DND-41 (cell line): ENCODE measurements around the gene SLC25A43.

Experiments
- CTCF ChIP-seq: IDR thresholded peaks from 2 replicates; pipeline ENCODE4 v1.5.1; 2012; ENCODE audit warnings: borderline replicate concordance, low read length, moderate library complexity, mild to moderate bottlenecking; ENCODE audit not compliant: poor library complexity, severe bottlenecking; ENCODE audit errors: extremely low read depth
- EZH2 ChIP-seq: IDR thresholded peaks from 3 replicates; pipeline ENCODE4 v1.6.1; 2012; ENCODE audit warnings: borderline replicate concordance, low read depth, mild to moderate bottlenecking, moderate library complexity, low read length, inconsistent platforms; ENCODE audit not compliant: severe bottlenecking

DNA sequence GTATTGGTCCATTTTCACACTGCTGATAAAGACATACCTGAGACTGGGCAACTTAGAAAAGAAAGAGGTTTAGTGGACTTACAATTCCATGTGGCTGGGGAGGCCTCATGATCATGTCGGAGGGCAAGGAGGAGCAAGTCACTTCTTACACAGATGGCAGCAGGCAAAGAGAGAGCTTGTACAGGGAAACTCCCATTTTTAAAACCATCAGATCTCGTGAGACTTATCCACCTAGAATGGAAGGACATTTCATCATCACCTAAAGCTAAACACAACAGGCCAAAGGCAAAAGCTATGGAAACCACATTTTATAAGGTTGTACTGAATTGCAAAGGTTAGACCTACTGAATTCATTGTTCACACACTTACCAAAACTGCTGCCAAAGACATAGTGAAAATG is 6.0 kb upstream of the SLC25A43 start:
- TF ChIP-seq CTCF (no peak), EZH2 (no peak)
